GM10266 (cell line): ENCODE data around the gene ADCYAP1R1.

Experiments
- DNase-seq: peaks from one replicate; pipeline ENCODE4 v3.0.0; 2012; ENCODE audit errors: extremely low spot score
- CTCF ChIP-seq: IDR thresholded peaks from 2 replicates; pipeline ENCODE4 v1.5.1; 2012; ENCODE audit warnings: mild to moderate bottlenecking, low read depth; ENCODE audit not compliant: control insufficient read depth, insufficient read depth; ENCODE audit errors: missing control alignments

ADCYAP1R1 gene

DNA sequence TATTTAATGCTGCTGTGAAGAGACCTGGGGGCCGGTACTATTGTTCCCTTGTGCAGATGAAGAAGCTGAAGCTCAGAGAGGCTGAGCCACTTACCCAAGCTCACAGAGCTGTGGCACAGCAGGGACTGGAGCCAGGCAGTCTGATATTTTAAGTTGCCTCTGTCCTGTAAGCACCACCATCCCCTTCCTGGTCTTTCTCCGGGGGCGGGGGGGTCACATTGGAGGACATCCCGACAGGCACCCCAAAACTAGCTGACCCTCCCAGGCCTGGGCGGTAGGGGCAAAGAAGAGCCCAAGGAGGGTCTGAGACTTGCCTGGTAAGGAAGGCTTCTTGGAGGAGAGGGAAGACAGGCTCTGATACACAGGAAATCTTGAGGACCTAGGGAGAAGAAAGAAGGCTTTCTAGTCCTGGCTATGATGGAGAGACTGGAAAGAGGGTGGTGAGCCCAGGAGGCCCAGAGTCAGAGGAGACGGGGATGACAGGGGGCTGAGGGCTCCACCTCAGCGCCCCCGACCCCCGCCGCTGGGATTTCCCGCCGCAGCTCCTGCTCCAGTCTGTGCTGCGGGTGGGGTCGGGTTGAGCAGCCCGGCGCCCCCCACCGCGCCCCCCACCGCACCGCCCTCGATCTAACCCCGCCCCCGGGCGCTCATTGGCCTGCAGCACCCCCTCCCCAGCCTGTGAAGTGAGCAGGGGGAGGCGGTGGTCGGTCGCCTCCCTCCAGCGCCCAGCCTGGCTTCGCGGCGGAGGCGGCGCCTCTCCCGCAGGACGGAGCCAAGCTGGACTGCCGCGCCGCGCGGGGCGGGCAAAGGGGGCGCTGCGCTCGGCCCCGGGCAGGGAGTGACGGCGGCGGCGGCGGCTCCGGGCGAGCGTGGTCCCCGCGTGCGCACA, at the start of gene ADCYAP1R1:
TSS of gene ADCYAP1R1 (plus strand) at position 711 of the 889 bp plus-strand sequence. CDS start 10,957 bp downstream, outside the sequence.
- DNase-seq, result peak; percentile 32
- no peak for TF ChIP-seq CTCF

DNA sequence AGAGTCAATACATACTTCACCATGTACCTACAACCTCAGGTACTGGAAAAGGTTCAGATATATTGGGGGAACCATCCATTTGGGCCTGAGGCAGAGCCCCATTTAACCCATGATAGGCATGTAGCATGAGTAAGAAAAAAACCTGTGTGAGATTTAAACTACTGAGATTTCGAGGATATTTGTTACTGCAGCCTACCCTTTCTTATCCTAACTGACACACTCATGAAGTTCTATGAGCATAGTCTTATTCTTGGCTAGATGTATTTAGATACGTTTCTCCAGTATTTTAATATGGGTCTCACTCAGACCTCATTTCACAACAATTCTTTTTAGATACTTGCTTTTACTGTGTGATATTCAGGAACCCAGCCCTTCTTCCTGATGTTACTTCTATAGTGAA, 49.0 kb upstream of the ADCYAP1R1 start:
- no peak for DNase-seq

GRCh38 chr7:31003721-31004120, 48.4 kb upstream of the ADCYAP1R1 start:
- TF ChIP-seq CTCF, result no peak
- no peak for DNase-seq

More for the DNA sequence above, 49.0 kb upstream of the ADCYAP1R1 start:
- TF ChIP-seq CTCF, result no peak

DNA sequence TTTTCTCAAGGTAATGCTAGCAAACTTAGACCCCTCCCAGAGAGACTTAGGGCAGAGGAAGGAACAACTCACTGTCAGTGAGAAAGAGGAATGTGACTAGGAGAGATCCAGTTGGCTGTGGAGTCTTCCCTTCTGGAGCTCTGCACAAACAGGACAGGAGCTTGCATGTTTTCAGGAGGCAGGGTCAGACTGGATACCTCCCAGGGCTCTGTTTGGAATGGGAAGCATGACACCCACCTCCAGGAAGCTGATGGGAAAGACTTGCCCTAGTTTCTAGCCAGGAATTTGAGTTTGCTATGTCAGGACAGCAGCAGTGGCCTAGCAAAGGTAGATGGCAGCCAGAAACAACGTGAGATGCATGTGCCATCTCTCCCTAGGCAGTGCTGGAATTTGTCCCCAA, 47.7 kb upstream of the ADCYAP1R1 start:
- DNase-seq, result no peak
- no peak for TF ChIP-seq CTCF

DNA sequence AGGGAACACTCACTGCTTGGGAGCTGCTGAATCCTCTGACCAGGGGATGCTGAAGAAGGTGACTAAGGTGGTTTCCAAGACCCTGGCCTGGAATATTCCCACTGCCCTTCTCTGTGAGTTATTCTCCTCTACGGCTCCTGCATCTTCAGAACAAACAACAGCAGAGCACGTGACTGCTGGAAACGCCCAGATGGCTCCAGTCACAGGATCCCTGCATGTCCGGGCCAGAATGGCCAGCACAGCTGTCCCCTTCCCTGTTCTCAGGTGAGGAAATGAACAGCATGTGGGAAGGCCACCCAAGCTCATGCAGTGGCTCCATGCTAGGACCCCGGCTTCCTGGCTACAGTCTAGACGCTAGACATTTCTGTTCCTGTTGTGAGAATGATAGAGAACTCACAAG, 45.3 kb upstream of the ADCYAP1R1 start:
- no peak for DNase-seq
- no peak for TF ChIP-seq CTCF

GRCh38 chr7:31007634-31008033, 44.5 kb upstream of the ADCYAP1R1 start:
- DNase-seq, result no peak
- no peak for TF ChIP-seq CTCF

DNA sequence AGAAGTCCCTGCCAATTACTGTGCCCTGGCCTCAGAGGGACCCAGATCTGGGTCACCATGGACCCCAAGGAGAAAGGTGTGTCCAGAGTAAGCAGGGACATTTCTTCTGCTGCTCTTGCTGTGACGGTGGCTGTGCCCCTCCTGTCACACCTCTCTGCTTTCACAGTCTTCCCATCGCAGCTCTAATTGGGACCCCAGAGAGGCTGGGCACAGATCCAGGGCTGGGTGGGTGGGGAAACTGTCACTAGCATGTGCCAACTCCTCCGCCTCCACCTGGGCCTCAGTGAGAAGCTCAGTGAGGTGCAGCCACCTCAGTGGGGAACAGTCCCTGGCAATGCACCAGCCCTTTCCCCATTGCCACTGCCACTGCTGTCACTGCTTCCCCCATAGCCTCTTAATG, 37.3 kb upstream of the ADCYAP1R1 start:
- no peak for TF ChIP-seq CTCF
- DNase-seq, result no peak
